ENCODE results near the gene IL21R. TPM values are rescaled to one million over a fixed set of nuclear protein-coding genes. Genes with fewer than 3 reads are reported as not detected.

The IL21R gene
- total and polyA plus RNA-seq, 9 of the 15 experiments (the other 6 are each of a cell fraction or from before 2014, with no cell fraction given), result 0.04 to 0.34 (median 0.18) TPM; not detected in 1

GRCh38 chr16:27430923-27431484, 29.0 kb downstream of the IL21R start (continued):
- TF ChIP-seq THRAP3 (IDR thresholded peaks at IDR 0.05; ENCODE audit: borderline replicate concordance) (no peak), ZNF384 (IDR thresholded peaks at IDR 0.05; ENCODE audit: low read depth, low read length) (no peak), MXD1 (CRISPR knock-in tag; IDR thresholded peaks at IDR 0.05; ENCODE audit: borderline replicate concordance, poor library complexity, severe bottlenecking) (no peak), ETV5 (CRISPR knock-in tag; IDR thresholded peaks at IDR 0.05; ENCODE audit: low read depth) (0 out of 2 replicates have a peak, but pooled peaks have one; percentile 28), SAFB2 (IDR thresholded peaks at IDR 0.05; ENCODE audit: borderline replicate concordance, low read depth, low read length, severe bottlenecking) (no peak), ZNF41 (CRISPR knock-in tag; conservative IDR thresholded peaks at IDR 0.05) (no peak), ZNF347 (CRISPR knock-in tag; IDR thresholded peaks at IDR 0.05; ENCODE audit: low read depth) (no peak), TAL1 (IDR thresholded peaks at IDR 0.05) (peak; percentile 93), MLLT1 (IDR thresholded peaks at IDR 0.05) (no peak), ZNF511 (CRISPR knock-in tag; IDR thresholded peaks at IDR 0.05) (no peak), FOXA1 (IDR thresholded peaks at IDR 0.05; ENCODE audit: borderline replicate concordance) (no peak), SMAD3 (CRISPR knock-in tag; conservative IDR thresholded peaks at IDR 0.05) (no peak), CTCF (IDR thresholded peaks at IDR 0.05 in 2 of 3, conservative IDR thresholded peaks at IDR 0.05 in 1 of 3; ENCODE audit: insufficient read depth in 2 of 3, low read depth in 1 of 3, low read length in 3 of 3) (no peak), ARID3B (CRISPR knock-in tag; IDR thresholded peaks at IDR 0.05; ENCODE audit: borderline replicate concordance) (no peak), ATF1 (CRISPR knock-in tag; IDR thresholded peaks at IDR 0.05) (no peak), ATF1 (tag; IDR thresholded peaks at IDR 0.05) (peak; percentile 33), XRCC3 (IDR thresholded peaks at IDR 0.05) (no peak), SP2 (IDR thresholded peaks at IDR 0.05; ENCODE audit: extremely low read depth, low read depth, low read length, poor library complexity, severe bottlenecking) (no peak), E2F6 (IDR thresholded peaks at IDR 0.05; ENCODE audit: borderline replicate concordance in 1 of 2, extremely low read depth in 1 of 2, insufficient read depth in 1 of 2, insufficient read length in 1 of 2, low read depth in 1 of 2, low read length in 1 of 2, poor library complexity in 1 of 2, severe bottlenecking in 1 of 2) (peak in 1 of 2 experiments; percentile 45)
